HL-60 (cell line): ENCODE data around the gene GLIS1.

Source experiments
- DNase-seq, 2 experiments: peaks; one replicate each; pipeline ENCODE4 v3.0.0-alpha.2; 2010 to 2020; ENCODE audit warnings: low read depth in 1 of 2, low spot score in 1 of 2
- H3K27ac ChIP-seq: fragments of 250-450 bp; sonication (Bioruptor Pico); replicated peaks from 2 replicates; pipeline ENCODE4 v1.5.1; 2020; ENCODE audit warnings: mild to moderate bottlenecking, moderate library complexity
- H3K27me3 ChIP-seq: fragments of 250-450 bp; sonication (Bioruptor Pico); 2 replicates; pipeline ENCODE4 v1.5.1; 2021; ENCODE audit warnings: mild to moderate bottlenecking, moderate library complexity; ENCODE audit not compliant: insufficient read depth, poor library complexity, severe bottlenecking
- H3K4me3 ChIP-seq: replicated peaks from 2 replicates; pipeline ENCODE4 v1.5.1; 2011; ENCODE audit warnings: mild to moderate bottlenecking, control low read depth, low read length; ENCODE audit not compliant: insufficient read depth
- GABPA ChIP-seq: IDR thresholded peaks from 2 replicates; pipeline ENCODE4 v1.6.1; 2012; ENCODE audit warnings: low read depth
- POLR2AphosphoS5 ChIP-seq: IDR thresholded peaks from 2 replicates; pipeline ENCODE4 v1.6.1; 2012; ENCODE audit warnings: low read depth
- REST ChIP-seq: IDR thresholded peaks from 2 replicates; pipeline ENCODE4 v1.6.1; 2012; ENCODE audit warnings: low read depth; ENCODE audit not compliant: insufficient replicate concordance
- SPI1 ChIP-seq: IDR thresholded peaks from 2 replicates; pipeline ENCODE4 v1.6.1; 2012; ENCODE audit warnings: low read depth, mild to moderate bottlenecking, borderline replicate concordance
- TF ChIP-seq, protein P1 (sequence below): IDR thresholded peaks from one replicate; pipeline ENCODE4 v1.5.1; 2011; ENCODE audit warnings: low read length, control low read depth, inconsistent platforms; ENCODE audit not compliant: insufficient read depth

The GLIS1 gene

DNA sequence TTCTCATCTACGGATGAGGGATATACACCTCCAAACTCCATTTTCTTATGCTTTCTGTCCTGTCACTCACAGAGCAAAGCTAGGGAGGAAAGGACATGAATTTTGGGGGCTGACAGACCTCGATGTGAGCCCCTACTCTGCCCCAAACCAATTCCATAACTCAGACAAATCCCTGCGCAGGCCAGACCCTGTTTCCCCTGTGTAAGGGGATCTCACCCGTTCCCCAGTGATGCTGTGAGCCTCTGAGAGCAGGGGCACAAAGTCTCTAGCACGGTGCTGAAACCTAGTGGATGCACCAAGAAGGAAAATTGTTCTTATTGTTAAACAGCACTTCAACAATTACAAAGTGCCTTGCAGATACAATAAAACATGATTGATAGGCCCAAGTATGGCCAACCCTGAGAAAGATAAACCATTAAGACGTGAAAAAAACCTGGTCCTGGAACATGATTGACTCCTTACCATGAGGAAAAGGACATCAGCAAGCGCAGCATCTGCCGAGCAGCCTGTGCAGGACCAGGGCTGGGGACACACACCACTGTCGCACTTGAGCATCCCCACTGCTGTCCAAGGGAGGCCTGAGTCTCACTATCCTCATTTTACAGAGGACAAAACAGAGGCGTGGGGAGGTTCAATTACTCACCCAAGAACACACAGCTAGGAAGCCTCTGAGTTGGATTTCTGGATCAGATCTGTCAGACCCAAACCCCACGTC lies 137.8 kb downstream of the GLIS1 start:
- no peak for TF ChIP-seq REST
- no peak for TF ChIP-seq POLR2AphosphoS5
- no peak for TF ChIP-seq GABPA
- TF ChIP-seq, protein P1, sequence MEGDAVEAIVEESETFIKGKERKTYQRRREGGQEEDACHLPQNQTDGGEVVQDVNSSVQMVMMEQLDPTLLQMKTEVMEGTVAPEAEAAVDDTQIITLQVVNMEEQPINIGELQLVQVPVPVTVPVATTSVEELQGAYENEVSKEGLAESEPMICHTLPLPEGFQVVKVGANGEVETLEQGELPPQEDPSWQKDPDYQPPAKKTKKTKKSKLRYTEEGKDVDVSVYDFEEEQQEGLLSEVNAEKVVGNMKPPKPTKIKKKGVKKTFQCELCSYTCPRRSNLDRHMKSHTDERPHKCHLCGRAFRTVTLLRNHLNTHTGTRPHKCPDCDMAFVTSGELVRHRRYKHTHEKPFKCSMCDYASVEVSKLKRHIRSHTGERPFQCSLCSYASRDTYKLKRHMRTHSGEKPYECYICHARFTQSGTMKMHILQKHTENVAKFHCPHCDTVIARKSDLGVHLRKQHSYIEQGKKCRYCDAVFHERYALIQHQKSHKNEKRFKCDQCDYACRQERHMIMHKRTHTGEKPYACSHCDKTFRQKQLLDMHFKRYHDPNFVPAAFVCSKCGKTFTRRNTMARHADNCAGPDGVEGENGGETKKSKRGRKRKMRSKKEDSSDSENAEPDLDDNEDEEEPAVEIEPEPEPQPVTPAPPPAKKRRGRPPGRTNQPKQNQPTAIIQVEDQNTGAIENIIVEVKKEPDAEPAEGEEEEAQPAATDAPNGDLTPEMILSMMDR, result no peak
- TF ChIP-seq SPI1, result no peak
- Histone ChIP-seq H3K4me3 (no peak overlapping the region), H3K27me3 (no peaks in the 10 kb centered on the region), H3K27ac (no peak overlapping the region)
- no peak for DNase-seq

GRCh38 chr1:53600561-53600960 lies 138.4 kb downstream of the GLIS1 start:
- no peak overlapping the region for H3K4me3 ChIP-seq
- TF ChIP-seq REST (no peak), POLR2AphosphoS5 (no peak), GABPA (no peak), SPI1 (no peak)
- TF ChIP-seq, protein P1, result no peak
- no peaks in the 10 kb centered on the region for H3K27me3 ChIP-seq
- H3K27ac ChIP-seq, result no peak overlapping the region
- no peak for DNase-seq

- no peak for DNase-seq
- Histone ChIP-seq H3K4me3 (no peak overlapping the region), H3K27me3 (no peaks in the 10 kb centered on the region), H3K27ac (no peak overlapping the region)
- TF ChIP-seq GABPA (no peak), SPI1 (no peak), POLR2AphosphoS5 (no peak)
- TF ChIP-seq, protein P1, result no peak
These were observed 139.0 kb downstream of the GLIS1 start for GRCh38 chr1:53600001-53600400.

DNA sequence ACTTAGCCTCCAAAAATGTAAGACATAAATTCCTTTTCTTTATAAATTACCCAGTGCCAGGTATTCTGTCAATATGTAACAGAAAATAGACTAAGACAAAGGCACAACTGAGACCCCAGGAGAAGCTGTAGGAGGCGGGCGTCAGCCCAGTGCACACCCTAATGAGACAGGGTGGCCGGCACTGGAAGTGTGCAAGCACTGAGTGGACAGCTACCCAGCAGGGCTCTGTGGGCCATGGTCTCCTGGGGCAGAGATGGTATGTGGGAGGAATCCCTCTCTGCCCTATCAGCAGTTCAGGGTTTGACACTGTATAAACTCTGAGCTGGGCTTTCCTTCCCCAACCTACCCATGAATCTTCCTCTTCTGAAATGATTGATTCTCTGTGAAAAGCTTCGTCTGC lies 139.5 kb downstream of the GLIS1 start:
- no peak overlapping the region for H3K4me3 ChIP-seq
- TF ChIP-seq GABPA, result no peak
- no peak for TF ChIP-seq REST
- no peak for TF ChIP-seq SPI1
- TF ChIP-seq, protein P1, result no peak
- no peak for TF ChIP-seq POLR2AphosphoS5
- no peak for DNase-seq
- no peaks in the 10 kb centered on the region for H3K27me3 ChIP-seq
- H3K27ac ChIP-seq, result no peak overlapping the region
